IPS DF 4.7 (cell line): ENCODE data around the gene POT1.

Experiments used
- DNase-seq: peaks from one replicate; pipeline ENCODE4 v3.0.0-alpha.2; 2013; ENCODE audit warnings: low spot score; ENCODE audit errors: extremely low read depth

The POT1 gene

DNA sequence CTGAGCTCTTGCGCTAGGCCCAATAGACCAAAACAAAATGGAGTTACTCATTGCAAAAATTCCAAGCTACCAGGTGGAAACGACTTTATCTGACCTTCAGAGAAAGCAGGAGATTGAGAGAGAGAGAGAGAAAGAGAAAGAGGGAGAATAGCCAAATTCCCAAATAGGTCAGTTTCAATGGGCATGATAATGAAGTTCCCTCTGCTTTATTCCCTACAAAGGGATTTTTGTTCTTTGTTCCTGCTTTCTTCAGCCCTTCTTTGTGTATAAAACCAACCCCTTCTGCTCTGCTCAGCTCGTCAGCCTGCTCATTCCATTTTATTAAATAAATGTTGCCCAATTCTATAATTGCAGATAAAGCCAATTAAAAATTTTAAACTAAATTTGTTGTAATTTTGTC is 119.0 kb downstream of the POT1 start:
- DNase-seq = no peak

- DNase-seq = no peak
These were observed 121.4 kb downstream of the POT1 start for GRCh38 chr7:124808206-124808605.

GRCh38 chr7:124801330-124801895 is 128.2 kb downstream of the POT1 start:
- no peak for DNase-seq

DNA sequence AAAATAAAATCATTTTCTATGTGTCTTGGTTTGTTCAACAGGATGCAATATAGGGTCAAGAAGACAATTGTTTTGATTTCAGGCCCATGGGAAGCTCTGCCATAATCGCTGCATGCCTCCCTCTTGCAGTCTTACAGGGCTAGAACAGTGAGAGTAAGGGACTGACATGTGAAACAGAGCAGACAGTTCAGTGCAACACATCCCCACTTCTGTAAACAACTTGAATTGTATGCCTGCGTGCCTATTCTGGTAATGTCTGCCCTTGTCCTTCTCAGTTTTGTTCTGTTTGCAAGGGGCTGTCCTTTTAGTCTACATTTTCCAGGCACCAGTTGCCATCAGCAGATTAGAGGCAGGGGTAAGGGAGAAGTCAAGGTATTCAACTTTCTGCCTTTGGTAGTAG is 129.2 kb downstream of the POT1 start:
- DNase-seq = no peak

- no peak for DNase-seq
These were observed 130.2 kb downstream of the POT1 start for GRCh38 chr7:124799448-124799847.

DNA sequence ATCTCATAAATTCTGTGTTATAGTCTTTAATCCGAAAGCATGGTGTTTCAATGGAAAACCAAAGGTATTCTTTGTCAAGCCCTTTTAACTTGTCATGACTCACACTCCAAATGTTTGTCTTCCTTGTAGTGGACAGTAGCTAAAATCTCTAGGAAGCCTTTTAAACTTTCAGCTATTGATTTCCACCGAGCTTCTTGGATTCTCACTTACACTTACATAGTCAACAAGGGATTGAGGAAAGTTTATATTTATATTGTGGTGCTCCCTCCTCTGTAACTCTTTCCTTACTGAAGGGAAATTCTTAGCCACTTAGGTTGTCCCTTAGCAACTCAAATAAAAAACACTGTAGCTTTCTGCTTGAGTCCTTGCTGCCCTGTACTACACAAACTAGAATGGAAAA is 132.9 kb downstream of the POT1 start:
- no peak for DNase-seq

DNA sequence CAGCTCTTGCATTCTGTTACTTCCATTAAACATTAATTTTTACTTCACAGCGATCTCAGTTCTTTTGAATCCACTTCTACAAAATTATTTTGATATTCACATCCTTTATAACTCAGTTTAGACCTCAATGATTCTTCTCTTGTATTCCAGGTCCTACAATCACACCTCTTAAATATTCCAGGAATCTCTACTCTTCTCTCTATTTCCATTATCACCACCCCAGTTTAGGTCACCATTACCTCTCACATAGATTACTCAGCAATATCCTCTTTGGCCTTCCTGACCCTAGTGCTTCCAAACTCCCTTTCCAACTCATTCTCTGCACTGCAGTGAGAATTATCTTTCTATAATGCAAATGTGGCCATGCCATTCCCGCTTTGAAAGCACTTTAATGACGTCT is 136.9 kb downstream of the POT1 start:
- no peak for DNase-seq

- no peak for DNase-seq
These were observed 137.6 kb downstream of the POT1 start for GRCh38 chr7:124792002-124792401.

DNA sequence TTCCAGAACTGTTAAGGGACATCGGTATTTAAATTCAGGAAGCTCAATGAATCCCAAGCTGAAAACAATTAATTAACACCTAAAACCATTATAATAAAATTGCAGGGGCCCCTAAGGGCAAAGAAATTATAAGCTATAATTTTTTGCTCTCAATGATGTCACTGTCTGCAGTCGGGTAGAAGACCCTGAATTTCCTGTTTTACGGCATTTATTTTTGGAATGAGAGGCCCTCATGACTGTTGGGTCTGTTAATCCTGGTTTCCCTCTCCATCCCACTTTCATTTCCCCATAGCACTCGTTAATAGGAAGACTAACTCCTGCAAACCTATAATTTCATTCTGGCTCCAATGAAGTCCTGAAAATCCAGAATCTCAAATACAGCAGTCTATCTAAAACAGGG is 138.2 kb downstream of the POT1 start:
- no peak for DNase-seq

GRCh38 chr7:124790645-124791044 is 139.0 kb downstream of the POT1 start:
- no peak for DNase-seq

DNA sequence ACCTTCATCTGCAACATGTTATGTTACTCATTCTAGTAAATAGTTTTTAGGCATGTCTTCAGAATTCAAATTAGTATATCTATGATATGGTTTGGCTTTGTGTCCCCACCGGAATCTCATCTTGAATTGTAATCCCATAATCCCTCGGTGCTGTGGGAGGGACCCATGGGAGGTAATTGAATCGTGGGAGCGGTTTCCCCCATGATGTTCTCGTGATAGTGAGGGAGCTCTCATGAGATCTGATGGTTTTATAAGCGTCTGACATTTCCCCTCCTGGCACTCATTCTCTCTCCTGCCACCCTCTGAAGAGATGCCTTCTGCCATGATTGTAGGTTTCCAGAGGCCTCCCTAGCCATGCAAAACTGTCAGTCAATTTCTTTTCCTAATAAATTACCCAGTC is 143.6 kb downstream of the POT1 start:
- no peak for DNase-seq

- DNase-seq = no peak
These were observed 144.5 kb downstream of the POT1 start for GRCh38 chr7:124784879-124785818.

GRCh38 chr7:124783271-124783670 is 146.4 kb downstream of the POT1 start:
- DNase-seq = no peak

DNA sequence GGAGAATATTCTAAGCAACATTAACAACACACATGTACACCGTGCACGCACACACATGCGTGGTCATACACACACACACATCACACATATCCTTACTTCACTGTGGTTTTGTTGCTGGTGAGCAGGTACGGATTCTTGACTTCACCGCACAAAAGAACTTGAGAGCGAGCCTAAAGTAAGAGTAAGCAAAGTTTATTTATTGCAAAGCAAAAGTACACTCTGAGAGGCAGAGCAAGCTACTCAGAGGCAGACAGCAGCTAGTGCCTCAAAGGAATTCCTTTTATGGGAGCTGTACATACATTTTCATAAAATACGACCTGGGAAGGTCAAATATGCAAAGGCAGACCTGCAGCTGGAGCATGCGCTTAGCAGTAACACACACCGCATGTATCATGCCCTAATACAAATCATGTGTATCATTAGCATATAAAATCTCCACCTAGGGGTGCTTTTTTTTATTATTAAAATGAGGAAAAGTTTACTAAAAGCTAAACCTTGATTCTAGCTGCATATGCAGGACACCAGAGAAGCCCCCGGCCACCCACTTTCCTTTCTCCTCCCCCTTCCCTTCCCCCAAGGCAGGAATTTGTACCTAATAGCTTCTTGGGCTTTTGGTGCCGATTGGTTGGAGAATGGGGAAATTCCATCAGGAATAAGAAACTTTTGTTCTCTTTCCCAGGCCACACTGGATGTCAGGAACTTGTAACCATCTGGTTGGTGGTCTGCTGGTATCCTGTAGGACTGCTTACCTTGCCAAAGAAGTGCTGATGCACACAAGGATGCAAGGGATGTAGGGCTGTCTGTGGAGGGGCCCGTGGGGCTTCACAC is 147.5 kb downstream of the POT1 start:
- DNase-seq = no peak

DNA sequence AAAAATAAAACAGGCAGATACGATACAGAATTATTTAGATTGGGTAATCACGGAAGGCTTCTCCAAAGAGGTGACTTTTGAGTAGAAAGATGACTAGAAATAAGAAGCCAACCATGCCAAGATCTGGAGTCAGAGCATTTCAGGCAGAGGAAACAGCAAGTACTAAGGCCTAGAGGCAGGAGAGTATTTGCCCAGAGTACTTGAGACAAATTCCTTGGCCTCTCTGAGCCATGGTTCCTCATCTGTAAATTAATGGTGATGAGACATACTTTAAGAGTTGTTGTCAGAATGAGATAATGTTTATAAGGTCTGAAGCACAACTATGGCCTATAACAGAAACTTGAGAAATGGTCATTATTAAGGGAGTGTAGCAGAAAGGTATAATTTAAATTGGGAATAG is 148.2 kb downstream of the POT1 start:
- no peak for DNase-seq

GRCh38 chr7:124780608-124781007 is 149.0 kb downstream of the POT1 start:
- no peak for DNase-seq

- no peak for DNase-seq
These were observed 149.6 kb downstream of the POT1 start for GRCh38 chr7:124780056-124780455.

- no peak for DNase-seq
These were observed 150.0 kb downstream of the POT1 start for GRCh38 chr7:124779620-124780019.

- DNase-seq = no peak
These were observed 150.4 kb downstream of the POT1 start for GRCh38 chr7:124779194-124779593.

DNA sequence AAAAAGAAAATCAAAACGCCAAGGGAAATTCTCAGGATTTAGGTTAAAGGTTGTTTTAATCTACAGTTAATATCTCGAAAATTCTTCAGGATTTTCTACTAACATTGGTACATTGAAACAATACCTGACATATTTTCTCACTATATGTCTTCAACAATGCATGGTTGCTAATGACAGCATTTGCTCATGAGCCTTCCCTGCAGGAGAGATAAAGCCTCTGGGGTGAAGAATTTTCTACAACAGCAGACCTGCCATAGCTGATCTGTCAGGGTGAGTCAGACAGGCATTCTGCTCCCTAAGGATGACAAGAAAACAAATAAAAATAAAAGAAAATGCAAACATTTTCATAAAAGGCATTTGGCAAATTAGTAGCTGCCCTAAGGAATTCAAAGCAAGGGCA is 152.4 kb downstream of the POT1 start:
- no peak for DNase-seq

GRCh38 chr7:124776153-124776552 is 153.5 kb downstream of the POT1 start:
- DNase-seq = no peak

DNA sequence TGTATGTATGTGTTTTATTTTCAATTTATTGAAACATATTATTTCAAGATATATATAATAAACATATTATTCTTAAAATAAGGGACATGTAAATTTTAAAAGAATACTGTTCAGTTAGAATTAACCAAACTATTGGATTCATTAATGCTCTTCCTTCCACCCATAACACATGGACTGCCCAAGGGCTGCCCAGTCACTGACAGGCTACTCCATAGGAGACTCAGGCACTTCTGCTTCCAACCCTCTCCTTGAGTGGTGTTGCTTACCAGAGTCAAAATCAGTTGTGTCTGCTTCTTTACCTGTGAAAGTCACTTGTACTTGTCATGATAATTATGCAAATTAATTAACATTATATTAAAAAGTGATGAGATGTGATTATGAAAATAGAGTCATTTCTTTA is 154.2 kb downstream of the POT1 start:
- DNase-seq = no peak
